ENCODE results near the gene GP9. TPM values are rescaled to one million over a fixed set of nuclear protein-coding genes. Genes with fewer than 3 reads are reported as not detected.

Gene GP9
- total and polyA plus RNA-seq, 2 donors from 2014 or later = 0.49 TPM; not detected in 1

DNA sequence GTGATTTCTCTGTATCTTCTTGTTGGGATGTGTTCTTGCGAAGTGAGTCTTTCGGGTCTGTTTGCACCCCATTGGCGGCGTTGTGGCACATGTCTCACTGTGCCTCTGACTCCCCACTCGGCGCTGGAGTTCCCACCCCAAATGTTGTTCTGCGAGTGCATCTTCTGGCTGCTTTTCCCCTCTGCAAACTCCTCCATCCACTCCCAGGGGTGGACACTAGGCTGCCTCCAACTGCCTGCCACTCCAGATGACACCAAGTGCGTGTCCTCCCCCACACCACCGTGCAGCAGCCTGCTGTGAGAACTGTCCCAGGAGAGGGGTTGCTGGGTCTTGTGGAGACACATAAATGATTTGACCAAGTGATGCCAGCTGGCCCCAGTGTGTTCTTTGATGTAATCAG is 41.8 kb upstream of the GP9 start:
- Histone ChIP-seq H3K27me3 (ENCODE audit: control insufficient read depth, insufficient read depth, low read length) (no peaks in the 10 kb centered on the region), H3K9me3 (ENCODE audit: control insufficient read depth in 2 of 3, insufficient read depth in 1 of 3, low read length in 3 of 3) (no peaks in the 10 kb centered on the region), H3K27ac (ENCODE audit: low read depth in 2 of 2, low read length in 2 of 2) (no peak overlapping the region), H3K9ac (ENCODE audit: low read length in 3 of 3) (no peak overlapping the region), H3K4me1 (ENCODE audit: control insufficient read depth in 2 of 3, insufficient read depth in 2 of 3, low read depth in 1 of 3, low read length in 3 of 3) (peaks cover 0 to 7% (median 5%) of the 10 kb centered on the region in 3 donors), H3K36me3 (ENCODE audit: control insufficient read depth in 2 of 3, insufficient read depth in 3 of 3, low read length in 3 of 3) (peaks cover 0 to 3% (median 0%) of the 10 kb centered on the region in 3 donors), H3K4me3 (ENCODE audit: low read length in 3 of 3) (no peak overlapping the region)
- TF ChIP-seq, protein P1, sequence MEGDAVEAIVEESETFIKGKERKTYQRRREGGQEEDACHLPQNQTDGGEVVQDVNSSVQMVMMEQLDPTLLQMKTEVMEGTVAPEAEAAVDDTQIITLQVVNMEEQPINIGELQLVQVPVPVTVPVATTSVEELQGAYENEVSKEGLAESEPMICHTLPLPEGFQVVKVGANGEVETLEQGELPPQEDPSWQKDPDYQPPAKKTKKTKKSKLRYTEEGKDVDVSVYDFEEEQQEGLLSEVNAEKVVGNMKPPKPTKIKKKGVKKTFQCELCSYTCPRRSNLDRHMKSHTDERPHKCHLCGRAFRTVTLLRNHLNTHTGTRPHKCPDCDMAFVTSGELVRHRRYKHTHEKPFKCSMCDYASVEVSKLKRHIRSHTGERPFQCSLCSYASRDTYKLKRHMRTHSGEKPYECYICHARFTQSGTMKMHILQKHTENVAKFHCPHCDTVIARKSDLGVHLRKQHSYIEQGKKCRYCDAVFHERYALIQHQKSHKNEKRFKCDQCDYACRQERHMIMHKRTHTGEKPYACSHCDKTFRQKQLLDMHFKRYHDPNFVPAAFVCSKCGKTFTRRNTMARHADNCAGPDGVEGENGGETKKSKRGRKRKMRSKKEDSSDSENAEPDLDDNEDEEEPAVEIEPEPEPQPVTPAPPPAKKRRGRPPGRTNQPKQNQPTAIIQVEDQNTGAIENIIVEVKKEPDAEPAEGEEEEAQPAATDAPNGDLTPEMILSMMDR (IDR thresholded peaks at IDR 0.05; ENCODE audit: borderline replicate concordance, extremely low read depth, insufficient read depth) = no peak
- intact Hi-C loops (cut with DNase I) = no loop called here
- DNase-seq (no peak), FAIRE-seq (no peak)

DNA sequence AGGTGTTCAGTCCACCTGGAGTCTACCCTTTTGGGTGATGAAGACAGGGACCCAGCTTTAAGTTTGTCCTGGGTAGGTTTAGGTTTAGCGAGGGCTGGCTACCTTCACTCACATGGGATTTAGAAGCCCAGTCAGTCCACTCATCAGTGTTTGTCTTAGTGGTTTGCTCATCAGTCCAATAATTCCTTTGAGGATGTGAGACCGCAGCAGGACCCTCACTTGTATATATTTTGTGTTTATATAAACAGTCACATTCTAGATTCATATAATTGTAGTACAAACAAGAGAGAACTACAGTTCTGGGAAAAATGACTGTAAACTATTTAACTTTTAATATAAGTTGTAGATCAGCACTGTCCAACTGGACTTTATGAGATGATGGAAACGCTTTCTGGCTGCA is 41.3 kb upstream of the GP9 start:
- Histone ChIP-seq H3K27me3 (ENCODE audit: control insufficient read depth, insufficient read depth, low read length) (no peaks in the 10 kb centered on the region), H3K9me3 (ENCODE audit: control insufficient read depth in 2 of 3, insufficient read depth in 1 of 3, low read length in 3 of 3) (no peaks in the 10 kb centered on the region), H3K9ac (ENCODE audit: low read length in 3 of 3) (no peak overlapping the region), H3K27ac (ENCODE audit: low read depth in 2 of 2, low read length in 2 of 2) (no peak overlapping the region), H3K4me3 (ENCODE audit: low read length in 3 of 3) (no peak overlapping the region), H3K36me3 (ENCODE audit: control insufficient read depth in 2 of 3, insufficient read depth in 3 of 3, low read length in 3 of 3) (peaks cover 0 to 3% (median 0%) of the 10 kb centered on the region in 3 donors), H3K4me1 (ENCODE audit: control insufficient read depth in 2 of 3, insufficient read depth in 2 of 3, low read depth in 1 of 3, low read length in 3 of 3) (peaks cover 0 to 7% (median 5%) of the 10 kb centered on the region in 3 donors)
- no peak for FAIRE-seq
- intact Hi-C loops (cut with DNase I) = no loop called here
- no peak for DNase-seq
- TF ChIP-seq, protein P1 (IDR thresholded peaks at IDR 0.05; ENCODE audit: borderline replicate concordance, extremely low read depth, insufficient read depth) = no peak

DNA sequence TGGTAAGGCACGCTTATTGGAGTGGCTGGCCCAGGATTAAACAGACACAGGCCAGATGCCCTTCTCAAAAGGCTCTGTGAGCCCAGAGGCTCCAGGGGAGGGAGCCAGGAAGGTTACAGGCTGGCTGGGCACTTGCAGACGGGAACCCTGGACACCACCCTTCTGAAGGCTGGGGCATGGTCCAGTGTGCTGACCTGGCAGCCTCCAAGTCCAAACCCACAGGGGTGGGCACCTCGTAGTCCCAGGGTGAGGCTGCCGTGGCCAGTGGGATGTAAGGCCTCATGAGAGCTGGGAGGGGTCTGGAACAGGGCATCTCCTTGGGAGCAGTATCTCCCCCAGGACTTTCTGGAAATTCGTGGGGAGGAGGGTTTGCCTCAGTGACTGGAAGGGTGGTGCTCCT is 39.9 kb upstream of the GP9 start:
- Histone ChIP-seq H3K27me3 (ENCODE audit: control insufficient read depth, insufficient read depth, low read length) (no peaks in the 10 kb centered on the region), H3K27ac (ENCODE audit: low read depth in 2 of 2, low read length in 2 of 2) (no peak overlapping the region), H3K4me1 (ENCODE audit: control insufficient read depth in 2 of 3, insufficient read depth in 2 of 3, low read depth in 1 of 3, low read length in 3 of 3) (peaks cover 0 to 7% (median 5%) of the 10 kb centered on the region in 3 donors), H3K9me3 (ENCODE audit: control insufficient read depth in 2 of 3, insufficient read depth in 1 of 3, low read length in 3 of 3) (no peaks in the 10 kb centered on the region), H3K36me3 (ENCODE audit: control insufficient read depth in 2 of 3, insufficient read depth in 3 of 3, low read length in 3 of 3) (peaks cover 0 to 3% (median 0%) of the 10 kb centered on the region in 3 donors), H3K4me3 (ENCODE audit: low read length in 3 of 3) (no peak overlapping the region), H3K9ac (ENCODE audit: low read length in 3 of 3) (no peak overlapping the region)
- TF ChIP-seq, protein P1 (IDR thresholded peaks at IDR 0.05; ENCODE audit: borderline replicate concordance, extremely low read depth, insufficient read depth) = no peak
- FAIRE-seq = no peak
- DNase-seq = no peak
- intact Hi-C loops (cut with DNase I) = no loop called here

DNA sequence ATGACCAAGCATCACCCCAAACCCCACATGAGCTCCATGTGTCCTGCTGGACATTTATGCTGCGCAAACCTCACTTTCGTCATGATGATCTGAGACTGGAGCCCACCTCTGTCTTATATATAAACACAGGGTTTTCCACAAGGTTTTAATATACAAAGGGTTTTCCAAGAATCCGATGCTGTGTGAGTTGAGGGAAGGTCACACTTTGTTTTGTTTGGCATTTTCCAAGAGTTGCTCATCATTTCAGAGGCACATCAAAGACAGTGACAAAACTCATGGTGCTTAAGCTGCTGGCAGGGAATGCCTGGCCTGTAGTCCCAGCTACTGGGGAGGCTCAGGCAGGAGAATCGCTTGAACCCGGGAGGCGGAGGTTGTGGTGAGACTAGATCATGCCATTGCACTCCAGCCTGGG is 39.4 kb upstream of the GP9 start:
- Histone ChIP-seq H3K9ac (ENCODE audit: low read length in 3 of 3) (no peak overlapping the region), H3K27me3 (ENCODE audit: control insufficient read depth, insufficient read depth, low read length) (no peaks in the 10 kb centered on the region), H3K27ac (ENCODE audit: low read depth in 2 of 2, low read length in 2 of 2) (no peak overlapping the region), H3K36me3 (ENCODE audit: control insufficient read depth in 2 of 3, insufficient read depth in 3 of 3, low read length in 3 of 3) (peaks cover 0 to under 1% (median 0%) of the 10 kb centered on the region in 3 donors), H3K4me1 (ENCODE audit: control insufficient read depth in 2 of 3, insufficient read depth in 2 of 3, low read depth in 1 of 3, low read length in 3 of 3) (peaks cover 0 to 7% (median 2%) of the 10 kb centered on the region in 3 donors), H3K4me3 (ENCODE audit: low read length in 3 of 3) (no peak overlapping the region), H3K9me3 (ENCODE audit: control insufficient read depth in 2 of 3, insufficient read depth in 1 of 3, low read length in 3 of 3) (no peaks in the 10 kb centered on the region)
- TF ChIP-seq, protein P1 (IDR thresholded peaks at IDR 0.05; ENCODE audit: borderline replicate concordance, extremely low read depth, insufficient read depth) = no peak
- no peak for FAIRE-seq
- intact Hi-C loops (cut with DNase I) = no loop called here
- peak in 1 of 5 donors; percentile 47 for DNase-seq

Data from kidney (tissue), 14 donors.